AG04450 (cell line): Measurements from ENCODE around the gene CCDC91. TPM values are rescaled to one million over a fixed set of nuclear protein-coding genes. Genes with fewer than 3 reads are reported as not detected.

Experiments
- CTCF ChIA-PET: fragments of 300-600, 350-600 bp; formaldehyde crosslinking; extraction: SDS; loops from one replicate; lab custom pipeline; 2022; ENCODE audit warnings: antibody characterized with exemption, inconsistent platforms; lab: Charles Lee
- POLR2A ChIA-PET: fragments of 350-600 bp; formaldehyde crosslinking; extraction: SDS; loops from one replicate; lab custom pipeline; 2021; ENCODE audit warnings: antibody characterized with exemption, inconsistent platforms; lab: Yijun Ruan, JAX
- DNase-seq: peaks from one replicate; pipeline ENCODE4 v3.0.0-alpha.2; 2011; ENCODE audit warnings: low read depth, low spot score
- H3K27ac ChIP-seq: one replicate; pipeline ENCODE4 v1.5.1; 2012; ENCODE audit warnings: low read depth, low read length, control low read depth
- H3K27me3 ChIP-seq: one replicate; pipeline ENCODE4 v1.6.0; 2012; ENCODE audit warnings: low read length; ENCODE audit not compliant: control insufficient read depth, insufficient read depth
- H3K4me3 ChIP-seq: 2 replicates; pipeline ENCODE4 v1.5.1; 2011; ENCODE audit warnings: mild to moderate bottlenecking, low read depth, low read length, control low read depth
- H3K9me3 ChIP-seq: 2 replicates; pipeline ENCODE4 v1.5.1; 2012; ENCODE audit warnings: low read length; ENCODE audit not compliant: control insufficient read depth, insufficient read depth
- CTCF ChIP-seq: IDR thresholded peaks from 2 replicates; pipeline ENCODE4 v1.5.1; 2011; ENCODE audit warnings: low read depth, low read length, control low read depth, inconsistent platforms
- polyA plus RNA-seq: library from polyadenylated mRNA; depleted of rRNA; stranded (reverse); fragments of >200 nt; gene quantifications from 2 replicates; pipeline ENCODE4 v1.2.3, GENCODE V29; 2011

The CCDC91 gene
- polyA plus RNA-seq, 1 experiment: 21.0 TPM

- TF ChIP-seq CTCF: no peak
- Histone ChIP-seq H3K27ac (no peak overlapping the region), H3K27me3 (no peaks in the 10 kb centered on the region), H3K9me3 (no peaks in the 10 kb centered on the region), H3K4me3 (no peak overlapping the region)
- POLR2A ChIA-PET: no interaction called here
- CTCF ChIA-PET: interaction anchor here (0.6 kb wide), 1 partner anchor 205 kb away, joined by 3 read pairs; no protein-coding TSS in a partner anchor
- DNase-seq: no peak
These were observed 78.5 kb downstream of the CCDC91 start for GRCh38 chr12:28268608-28269229.

- Histone ChIP-seq H3K27me3 (no peaks in the 10 kb centered on the region), H3K4me3 (no peak overlapping the region), H3K27ac (no peak overlapping the region), H3K9me3 (no peaks in the 10 kb centered on the region)
- no peak for TF ChIP-seq CTCF
- ChIA-PET CTCF (no interaction called here), POLR2A (no interaction called here)
- DNase-seq: no peak
These were observed 79.6 kb downstream of the CCDC91 start for GRCh38 chr12:28269851-28270250.

GRCh38 chr12:28278499-28278898, 88.2 kb downstream of the CCDC91 start:
- no peak overlapping the region for H3K27ac ChIP-seq
- no peak for DNase-seq
- no peaks in the 10 kb centered on the region for H3K9me3 ChIP-seq
- POLR2A ChIA-PET: no interaction called here
- CTCF ChIA-PET: no interaction called here
- H3K4me3 ChIP-seq: no peak overlapping the region
- no peaks in the 10 kb centered on the region for H3K27me3 ChIP-seq
- TF ChIP-seq CTCF: no peak

- no peak overlapping the region for H3K4me3 ChIP-seq
- H3K27ac ChIP-seq: no peak overlapping the region
- no peak for TF ChIP-seq CTCF
- POLR2A ChIA-PET: no interaction called here
- CTCF ChIA-PET: interaction anchor here (0.7 kb wide), 1 partner anchor 194 kb away, joined by 3 read pairs; no protein-coding TSS in a partner anchor
- no peak for DNase-seq
- no peaks in the 10 kb centered on the region for H3K9me3 ChIP-seq
- H3K27me3 ChIP-seq: no peaks in the 10 kb centered on the region
These were observed 88.7 kb downstream of the CCDC91 start for GRCh38 chr12:28278960-28279359.

GRCh38 chr12:28286352-28286751, 96.1 kb downstream of the CCDC91 start:
- POLR2A ChIA-PET: no interaction called here

More at GRCh38 chr12:28286352-28286751, 96.1 kb downstream of the CCDC91 start:
- CTCF ChIA-PET: no interaction called here
- Histone ChIP-seq H3K4me3 (no peak overlapping the region), H3K27ac (no peak overlapping the region), H3K27me3 (no peaks in the 10 kb centered on the region), H3K9me3 (peaks cover 6% of the 10 kb centered on the region; the same call in 1 of the 2 replicates)
- no peak for TF ChIP-seq CTCF
- no peak for DNase-seq
